GM18951 (cell line): ENCODE measurements around the gene CMTM1.
"Not testable (repeated sequence)": the region's sequence is repeated elsewhere in the genome, so short reads cannot be mapped to it uniquely, and the experiment has no call there.

Experiments
- POLR2A ChIP-seq: IDR thresholded peaks from 4 replicates; pipeline ENCODE4 v1.6.1; 2011; ENCODE audit warnings: mild to moderate bottlenecking; ENCODE audit not compliant: insufficient read length, insufficient read depth; ENCODE audit errors: extremely low read depth
- in situ Hi-C: fragments of 300-500 bp; cut with MboI; formaldehyde crosslinking; loops from one replicate; pipeline ENCODE4 v1.12.0; 2022; ENCODE audit warnings: low sequenced_read_pairs, mixed read lengths, inconsistent platforms; ENCODE audit not compliant: unreplicated experiment

Gene CMTM1

DNA sequence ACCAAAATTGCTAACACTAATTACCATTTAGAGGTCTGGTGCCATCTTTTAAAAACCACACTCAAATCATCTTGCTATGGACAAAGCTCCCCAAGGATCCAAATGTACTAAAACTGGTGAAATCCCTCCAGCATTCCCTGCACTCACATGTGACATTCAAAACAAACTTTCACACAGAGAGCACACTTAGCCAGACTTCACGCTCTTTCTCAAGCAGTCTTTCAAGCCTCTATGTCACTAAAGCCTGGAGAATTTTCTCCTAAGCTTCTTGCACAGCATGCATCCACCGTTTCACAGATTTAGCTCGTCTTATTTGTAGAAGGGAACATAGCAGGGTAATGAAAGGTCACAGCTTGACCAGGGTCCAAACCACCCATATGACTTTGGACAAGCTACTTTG is 57.5 kb downstream of the CMTM1 start:
- in situ Hi-C loops, result no loop called here

DNA sequence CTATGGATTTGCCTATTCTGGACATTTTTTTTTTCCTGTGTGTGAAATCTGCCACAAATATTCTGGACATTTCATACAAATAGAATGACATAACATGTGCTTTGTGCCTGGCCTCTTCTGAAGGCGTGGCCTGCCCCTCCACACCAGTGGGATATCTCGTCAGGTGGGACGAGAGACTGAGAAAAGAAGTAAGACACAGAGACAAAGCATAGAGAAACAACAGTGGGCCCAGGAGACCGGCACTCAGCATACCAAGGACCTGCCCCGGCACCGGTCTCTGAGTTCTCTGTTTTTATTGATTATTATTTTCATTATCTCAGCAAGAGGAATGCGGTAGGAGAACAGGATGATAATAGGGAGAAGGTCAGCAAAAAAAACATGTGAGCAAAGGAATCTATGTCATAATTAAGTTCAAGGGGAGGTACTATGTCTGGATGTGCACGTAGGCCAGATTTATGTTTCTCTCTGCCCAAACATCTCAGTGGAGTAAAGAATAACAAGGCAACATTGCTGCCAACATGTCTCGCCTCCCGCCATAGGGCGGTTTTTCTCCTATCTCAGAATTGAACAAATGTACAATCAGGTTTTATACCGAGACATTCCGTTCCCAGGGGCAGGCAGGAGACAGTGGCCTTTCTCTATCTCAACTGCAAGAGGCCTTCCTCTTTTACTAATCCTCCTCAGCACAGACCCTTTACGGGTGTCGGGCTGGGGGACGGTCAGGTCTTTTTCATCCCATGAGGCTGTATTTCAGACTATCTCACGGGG is 61.6 kb downstream of the CMTM1 start:
- in situ Hi-C loops, result not testable (repeated sequence)

More for the DNA sequence above, 57.5 kb downstream of the CMTM1 start:
- TF ChIP-seq POLR2A, result no peak
